DND-41 (cell line): ENCODE data around the gene RGS21.

ENCODE experiments used
- ATAC-seq: fragments of 200-7000 bp; cut with Tn5 transposase; 3 replicates; pipeline ENCODE4 v1.9.1; 2021; ENCODE audit warnings: low read depth; ENCODE audit not compliant: insufficient read depth
- DNase-seq: peaks from one replicate; pipeline ENCODE4 v3.0.0-alpha.2; 2020
- H2AFZ ChIP-seq: 2 replicates; pipeline ENCODE4 v1.6.0; 2012; ENCODE audit warnings: low read depth, low read length
- H3K27ac ChIP-seq: 2 replicates; pipeline ENCODE4 v1.5.1; 2012; ENCODE audit warnings: low read length, inconsistent platforms
- H3K27me3 ChIP-seq: fragments of 200-600 bp; sonication (generic); 2 replicates; pipeline ENCODE4 v1.6.0; 2012; ENCODE audit warnings: low read length, mild to moderate bottlenecking, inconsistent platforms; ENCODE audit not compliant: insufficient read depth, poor library complexity
- H3K36me3 ChIP-seq: 2 replicates; pipeline ENCODE4 v1.5.1; 2012; ENCODE audit warnings: low read length, inconsistent platforms; ENCODE audit not compliant: insufficient read depth
- H3K4me1 ChIP-seq: 2 replicates; pipeline ENCODE4 v1.5.1; 2012; ENCODE audit warnings: mild to moderate bottlenecking, low read length; ENCODE audit not compliant: insufficient read depth
- H3K4me2 ChIP-seq: 2 replicates; pipeline ENCODE4 v1.6.0; 2012; ENCODE audit warnings: mild to moderate bottlenecking, moderate library complexity, low read length, inconsistent platforms; ENCODE audit not compliant: insufficient read depth
- H3K4me3 ChIP-seq, 2 experiments: fragments of 200-600 bp in 1 of 2; shearing (Covaris generic) in 1 of 2; 2 replicates each; pipeline ENCODE4 v1.5.1; 2012 to 2016; ENCODE audit warnings: inconsistent platforms in 2 of 2, low read length in 2 of 2, mild to moderate bottlenecking in 2 of 2, low read depth in 1 of 2, moderate library complexity in 1 of 2
- H3K79me2 ChIP-seq: 2 replicates; pipeline ENCODE4 v1.6.0; 2012; ENCODE audit warnings: low read length, inconsistent platforms; ENCODE audit not compliant: insufficient read depth
- H3K9ac ChIP-seq: 2 replicates; pipeline ENCODE4 v1.6.0; 2012; ENCODE audit warnings: low read depth, mild to moderate bottlenecking, inconsistent platforms, low read length, moderate library complexity
- H3K9me3 ChIP-seq: 2 replicates; pipeline ENCODE4 v1.5.1; 2012; ENCODE audit warnings: low read length, moderate library complexity, mild to moderate bottlenecking, inconsistent platforms; ENCODE audit not compliant: insufficient read depth, severe bottlenecking
- H4K20me1 ChIP-seq: 2 replicates; pipeline ENCODE4 v1.6.0; 2012; ENCODE audit warnings: low read length; ENCODE audit not compliant: insufficient read depth
- EZH2 ChIP-seq: IDR thresholded peaks from 3 replicates; pipeline ENCODE4 v1.6.1; 2012; ENCODE audit warnings: borderline replicate concordance, low read depth, mild to moderate bottlenecking, moderate library complexity, low read length, inconsistent platforms; ENCODE audit not compliant: severe bottlenecking
- TF ChIP-seq, protein P1 (sequence below): IDR thresholded peaks from 2 replicates; pipeline ENCODE4 v1.5.1; 2012; ENCODE audit warnings: borderline replicate concordance, low read length, moderate library complexity, mild to moderate bottlenecking; ENCODE audit not compliant: poor library complexity, severe bottlenecking; ENCODE audit errors: extremely low read depth

RGS21 gene

DNA sequence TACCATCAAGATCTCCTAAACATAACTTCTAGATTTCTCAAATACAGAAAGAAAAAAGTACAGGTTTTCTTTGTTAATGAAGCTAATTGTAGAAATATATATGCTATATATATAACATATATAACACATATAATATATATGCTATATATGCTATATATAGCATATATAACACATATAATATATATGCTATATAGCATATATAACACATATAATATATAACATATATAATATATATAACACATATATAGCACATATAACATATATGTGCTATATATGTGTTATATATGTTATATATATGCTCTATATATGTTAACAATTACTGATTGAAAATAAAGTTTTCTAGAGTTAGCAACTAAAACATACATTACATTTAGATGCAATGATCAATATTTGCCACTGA, 34.8 kb downstream of the RGS21 start:
- no peaks in the 10 kb centered on the region for H3K79me2 ChIP-seq
- H3K4me1 ChIP-seq: no peaks in the 10 kb centered on the region
- no peak overlapping the region for H3K4me2 ChIP-seq
- H4K20me1 ChIP-seq: no peaks in the 10 kb centered on the region
- no peak for ATAC-seq
- no peaks in the 10 kb centered on the region for H3K27me3 ChIP-seq
- no peaks in the 10 kb centered on the region for H3K9me3 ChIP-seq
- no peak overlapping the region for H3K4me3 ChIP-seq
- no peak overlapping the region for H2AFZ ChIP-seq
- DNase-seq: no peak
- no peak overlapping the region for H3K9ac ChIP-seq
- no peaks in the 10 kb centered on the region for H3K36me3 ChIP-seq
- TF ChIP-seq EZH2: no peak
- TF ChIP-seq, protein P1, sequence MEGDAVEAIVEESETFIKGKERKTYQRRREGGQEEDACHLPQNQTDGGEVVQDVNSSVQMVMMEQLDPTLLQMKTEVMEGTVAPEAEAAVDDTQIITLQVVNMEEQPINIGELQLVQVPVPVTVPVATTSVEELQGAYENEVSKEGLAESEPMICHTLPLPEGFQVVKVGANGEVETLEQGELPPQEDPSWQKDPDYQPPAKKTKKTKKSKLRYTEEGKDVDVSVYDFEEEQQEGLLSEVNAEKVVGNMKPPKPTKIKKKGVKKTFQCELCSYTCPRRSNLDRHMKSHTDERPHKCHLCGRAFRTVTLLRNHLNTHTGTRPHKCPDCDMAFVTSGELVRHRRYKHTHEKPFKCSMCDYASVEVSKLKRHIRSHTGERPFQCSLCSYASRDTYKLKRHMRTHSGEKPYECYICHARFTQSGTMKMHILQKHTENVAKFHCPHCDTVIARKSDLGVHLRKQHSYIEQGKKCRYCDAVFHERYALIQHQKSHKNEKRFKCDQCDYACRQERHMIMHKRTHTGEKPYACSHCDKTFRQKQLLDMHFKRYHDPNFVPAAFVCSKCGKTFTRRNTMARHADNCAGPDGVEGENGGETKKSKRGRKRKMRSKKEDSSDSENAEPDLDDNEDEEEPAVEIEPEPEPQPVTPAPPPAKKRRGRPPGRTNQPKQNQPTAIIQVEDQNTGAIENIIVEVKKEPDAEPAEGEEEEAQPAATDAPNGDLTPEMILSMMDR: no peak
- no peak overlapping the region for H3K27ac ChIP-seq

DNA sequence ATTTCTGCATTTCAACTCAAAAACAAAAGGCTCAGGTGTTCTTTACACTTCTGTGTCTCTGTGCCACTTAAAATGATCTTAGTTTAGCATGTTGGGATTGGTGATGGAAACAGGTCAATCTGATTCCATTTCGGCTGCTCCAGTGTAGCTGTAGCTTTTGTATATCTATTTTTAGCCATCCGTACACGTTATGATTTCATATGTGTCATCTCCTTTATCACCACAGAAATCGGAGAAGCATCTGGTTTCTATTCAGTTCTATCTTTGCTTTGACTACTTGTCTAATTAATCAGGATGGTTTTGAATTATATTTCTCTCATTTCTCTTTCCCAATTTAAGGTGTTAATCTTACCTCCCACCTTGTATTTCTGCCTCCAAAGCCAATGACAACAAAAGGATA, 41.1 kb downstream of the RGS21 start:
- no peaks in the 10 kb centered on the region for H4K20me1 ChIP-seq
- H3K36me3 ChIP-seq: no peaks in the 10 kb centered on the region
- H3K4me1 ChIP-seq: no peaks in the 10 kb centered on the region
- H3K4me2 ChIP-seq: no peak overlapping the region
- H2AFZ ChIP-seq: no peak overlapping the region
- DNase-seq: no peak
- H3K9me3 ChIP-seq: no peaks in the 10 kb centered on the region
- H3K4me3 ChIP-seq: no peak overlapping the region
- no peak for ATAC-seq
- no peaks in the 10 kb centered on the region for H3K79me2 ChIP-seq
- H3K27ac ChIP-seq: no peak overlapping the region
- no peak for TF ChIP-seq EZH2
- TF ChIP-seq, protein P1: no peak
- no peaks in the 10 kb centered on the region for H3K27me3 ChIP-seq
- H3K9ac ChIP-seq: no peak overlapping the region

DNA sequence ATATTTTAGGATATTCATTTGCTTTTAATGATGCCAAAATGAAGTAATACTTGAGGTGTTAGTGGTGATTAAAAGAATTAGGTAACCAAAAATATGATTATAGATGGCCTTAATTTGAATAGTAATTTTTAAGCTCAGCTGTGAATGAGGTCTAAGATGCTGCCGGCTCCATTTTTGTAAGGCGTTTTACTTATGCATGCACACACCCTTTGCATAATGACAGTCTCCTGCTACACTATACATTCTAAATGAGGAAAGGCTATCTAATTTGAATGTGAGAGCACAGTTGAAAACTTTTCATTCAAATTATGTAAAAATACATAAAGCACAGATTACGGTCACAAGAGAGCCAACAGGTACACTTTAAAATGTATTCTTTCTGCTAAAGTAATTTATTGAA, 41.6 kb downstream of the RGS21 start:
- H3K79me2 ChIP-seq: no peaks in the 10 kb centered on the region
- no peaks in the 10 kb centered on the region for H3K9me3 ChIP-seq
- no peaks in the 10 kb centered on the region for H3K27me3 ChIP-seq
- H3K4me1 ChIP-seq: no peaks in the 10 kb centered on the region
- H2AFZ ChIP-seq: no peak overlapping the region
- DNase-seq (no peak), ATAC-seq (no peak)
- no peaks in the 10 kb centered on the region for H4K20me1 ChIP-seq
- H3K36me3 ChIP-seq: no peaks in the 10 kb centered on the region
- H3K4me2 ChIP-seq: no peak overlapping the region
- no peak overlapping the region for H3K4me3 ChIP-seq
- H3K27ac ChIP-seq: no peak overlapping the region
- H3K9ac ChIP-seq: no peak overlapping the region
- TF ChIP-seq, protein P1: no peak
- TF ChIP-seq EZH2: no peak

DNA sequence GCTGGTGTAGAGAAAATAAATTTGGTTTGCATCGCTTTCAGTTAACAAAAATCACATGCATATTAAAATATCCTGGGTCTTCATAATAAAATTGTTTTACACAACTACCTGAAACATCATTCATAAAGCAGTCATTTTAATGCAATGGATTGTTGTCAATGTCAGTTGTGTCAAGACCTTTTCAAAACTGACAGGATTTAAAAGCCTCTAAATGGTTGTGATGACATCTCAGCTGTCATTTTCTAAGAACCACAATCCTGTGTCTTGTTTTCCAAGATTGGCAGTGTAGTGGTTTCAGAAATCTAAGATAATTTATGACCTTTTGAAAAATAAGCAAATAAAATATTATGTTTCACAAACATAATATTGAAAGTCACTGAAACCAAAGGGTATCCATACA, 42.0 kb downstream of the RGS21 start:
- DNase-seq: no peak
- TF ChIP-seq EZH2: no peak
- TF ChIP-seq, protein P1: no peak
- Histone ChIP-seq H3K4me1 (no peaks in the 10 kb centered on the region), H3K36me3 (no peaks in the 10 kb centered on the region), H3K27me3 (no peaks in the 10 kb centered on the region), H3K9ac (no peak overlapping the region), H3K4me2 (no peak overlapping the region), H3K27ac (no peak overlapping the region), H3K9me3 (no peaks in the 10 kb centered on the region), H2AFZ (no peak overlapping the region), H3K79me2 (no peaks in the 10 kb centered on the region), H4K20me1 (no peaks in the 10 kb centered on the region), H3K4me3 (no peak overlapping the region)
- no peak for ATAC-seq
